Bone marrow (tissue), 2 donors: Measurements from ENCODE around the gene PCGF2.
A peak's percentile ranks its signal among the peaks of the same experiment; 100 is the strongest.

ENCODE experiments used
- DNase-seq, 2 donors: peaks; one replicate each; lab custom pipeline; 2025; lab: John Stamatoyannopoulos, UW

The PCGF2 gene

GRCh38 chr17:38719289-38719942, 28.7 kb downstream of the PCGF2 start:
- DNase-seq = no peak

GRCh38 chr17:38717139-38717745, 30.9 kb downstream of the PCGF2 start:
- no peak for DNase-seq

- DNase-seq = no peak
These were observed 31.6 kb downstream of the PCGF2 start for GRCh38 chr17:38716368-38717005.

- no peak for DNase-seq
These were observed 32.8 kb downstream of the PCGF2 start for GRCh38 chr17:38715216-38715943.

- no peak for DNase-seq
These were observed 34.6 kb downstream of the PCGF2 start for GRCh38 chr17:38713456-38714075.

GRCh38 chr17:38712593-38712992, 35.5 kb downstream of the PCGF2 start:
- no peak for DNase-seq

- DNase-seq = no peak
These were observed 36.2 kb downstream of the PCGF2 start for GRCh38 chr17:38711792-38712571.

GRCh38 chr17:38710985-38711384, 37.2 kb downstream of the PCGF2 start:
- no peak for DNase-seq

GRCh38 chr17:38710604-38710962, 37.6 kb downstream of the PCGF2 start:
- DNase-seq = no peak

GRCh38 chr17:38709864-38710603, 38.1 kb downstream of the PCGF2 start:
- no peak for DNase-seq

- no peak for DNase-seq
These were observed 38.9 kb downstream of the PCGF2 start for GRCh38 chr17:38709104-38709820.

GRCh38 chr17:38707678-38708351, 40.3 kb downstream of the PCGF2 start:
- DNase-seq = no peak

GRCh38 chr17:38706505-38707216, 41.5 kb downstream of the PCGF2 start:
- DNase-seq = no peak

GRCh38 chr17:38705803-38706504, 42.2 kb downstream of the PCGF2 start:
- DNase-seq = peak in 1 of 2 donors; percentile 29

- no peak for DNase-seq
These were observed 42.7 kb downstream of the PCGF2 start for GRCh38 chr17:38705523-38705802.

GRCh38 chr17:38704606-38705522, 43.3 kb downstream of the PCGF2 start, which contains the start of gene MLLT6:
MLLT6 (plus strand) TSS chr17:38705273; CDS start chr17:38705633, 360 bp downstream.
- DNase-seq = peak; percentile 52 to 66
